Measurements from ENCODE around the gene FAM98C.
"Not testable (repeated sequence)": the region's sequence is repeated elsewhere in the genome, so short reads cannot be mapped to it uniquely, and the experiment has no call there.

Gene FAM98C

GRCh38 chr19:38399537-38399936 is 3.4 kb upstream of the FAM98C start:
- DNase-seq = no peak

GRCh38 chr19:38400361-38400760 is 2.5 kb upstream of the FAM98C start:
- no peak for DNase-seq

- no peak for DNase-seq
These were observed 1.7 kb upstream of the FAM98C start for GRCh38 chr19:38401148-38401547.

- DNase-seq = no peak
These were observed 298 bp upstream of the FAM98C start for GRCh38 chr19:38402623-38402966.

- DNase-seq = no peak
These were observed 2.0 kb downstream of the FAM98C start for GRCh38 chr19:38404858-38405257.

- DNase-seq = no peak
These were observed 2.4 kb downstream of the FAM98C start for GRCh38 chr19:38405276-38405675.

GRCh38 chr19:38409631-38410133 is 6.8 kb downstream of the FAM98C start:
- DNase-seq = no peak

GRCh38 chr19:38410407-38410806 is 7.5 kb downstream of the FAM98C start:
- not testable (repeated sequence) for DNase-seq

GRCh38 chr19:38411041-38411712 is 8.3 kb downstream of the FAM98C start:
- DNase-seq = no peak

- not testable (repeated sequence) for DNase-seq
These were observed 9.0 kb downstream of the FAM98C start for GRCh38 chr19:38411898-38412297.

- DNase-seq = no peak
These were observed 9.6 kb downstream of the FAM98C start for GRCh38 chr19:38412491-38412890.

GRCh38 chr19:38412961-38413360 is 10.1 kb downstream of the FAM98C start:
- DNase-seq = no peak

GRCh38 chr19:38413416-38413815 is 10.5 kb downstream of the FAM98C start:
- no peak for DNase-seq

GRCh38 chr19:38417146-38417543 is 14.3 kb downstream of the FAM98C start:
- no peak for DNase-seq

- peak; percentile 4 for DNase-seq
These were observed 14.9 kb downstream of the FAM98C start for GRCh38 chr19:38417544-38418506.

- no peak for DNase-seq
These were observed 18.0 kb downstream of the FAM98C start for GRCh38 chr19:38420935-38421334.

GRCh38 chr19:38421856-38422255 is 19.0 kb downstream of the FAM98C start:
- no peak for DNase-seq

GRCh38 chr19:38422438-38422837 is 19.5 kb downstream of the FAM98C start:
- DNase-seq = no peak

- DNase-seq = no peak
These were observed 21.4 kb downstream of the FAM98C start for GRCh38 chr19:38424272-38424671.

- no peak for DNase-seq
These were observed 22.4 kb downstream of the FAM98C start for GRCh38 chr19:38425222-38425809.

GRCh38 chr19:38425810-38426466 is 23.0 kb downstream of the FAM98C start, which contains the start of gene RASGRP4:
Gene RASGRP4 (minus strand): TSS chr19:38426219. CDS start chr19:38426091, 128 bp downstream.
- DNase-seq = no peak

- not testable (repeated sequence) for DNase-seq
These were observed 24.3 kb downstream of the FAM98C start for GRCh38 chr19:38427035-38427677.
